Naive thymus-derived CD4-positive, alpha-beta T cell (primary cell): ENCODE results near the gene COX10. TPM values are rescaled to one million over a fixed set of nuclear protein-coding genes. Genes with fewer than 3 reads are reported as not detected.
A peak's percentile ranks its signal among the peaks of the same experiment; 100 is the strongest.

Source experiments
- ATAC-seq: fragments of 150-1000 bp; cut with Tn5 transposase; 2 replicates; pipeline ENCODE4 v1.10.0; 2021; ENCODE audit warnings: mild to moderate bottlenecking, moderate library complexity
- CTCF ChIA-PET: fragments of 350-600 bp; sonication (Branson Sonifier 250); formaldehyde crosslinking; loops from one replicate; lab custom pipeline; 2021; ENCODE audit warnings: antibody characterized with exemption; lab: Charles Lee
- POLR2A ChIA-PET: fragments of 350-600 bp; sonication (Branson Sonifier 250); formaldehyde crosslinking; loops from one replicate; lab custom pipeline; 2021; ENCODE audit warnings: antibody characterized with exemption, inconsistent platforms; lab: Charles Lee
- DNase-seq, 9 donors: peaks; one replicate each; pipeline versions ENCODE4 v3.0.0 to v3.0.0-alpha.2; 2020 to 2022; ENCODE audit warnings: mixed read lengths in 1 of 9
- H3K27ac ChIP-seq: one replicate; pipeline ENCODE4 v1.7.0; 2013; ENCODE audit warnings: mild to moderate bottlenecking, low read depth, low read length, moderate library complexity
- H3K27me3 ChIP-seq, 2 donors: one replicate each; pipeline ENCODE4 v1.7.0; 2013; ENCODE audit warnings: low read length in 2 of 2, mild to moderate bottlenecking in 2 of 2, moderate library complexity in 2 of 2; ENCODE audit not compliant: control insufficient read depth in 2 of 2, insufficient read depth in 2 of 2
- H3K36me3 ChIP-seq, 3 experiments: 1 replicate in 2 of 3; 2 replicates in 1 of 3; pipeline ENCODE4 v1.7.0; 2013; ENCODE audit warnings: low read length in 3 of 3, mild to moderate bottlenecking in 3 of 3, moderate library complexity in 1 of 3; ENCODE audit not compliant: insufficient read depth in 3 of 3, control insufficient read depth in 2 of 3
- H3K4me1 ChIP-seq, 2 donors: one replicate each; pipeline ENCODE4 v1.7.0; 2013; ENCODE audit warnings: low read length in 2 of 2, mild to moderate bottlenecking in 2 of 2, moderate library complexity in 1 of 2; ENCODE audit not compliant: control insufficient read depth in 2 of 2, insufficient read depth in 2 of 2
- H3K4me3 ChIP-seq: 2 replicates; pipeline ENCODE4 v1.7.0; 2013; ENCODE audit warnings: mild to moderate bottlenecking, low read length
- H3K9me3 ChIP-seq, 3 experiments: 1 replicate in 2 of 3; 2 replicates in 1 of 3; pipeline ENCODE4 v1.7.0; 2013; ENCODE audit warnings: low read length in 3 of 3; ENCODE audit not compliant: control insufficient read depth in 2 of 3
- H3K27ac Mint-ChIP-seq, 9 donors: one replicate each; pipeline ENCODE4 v1.8.0; 2020 to 2022; ENCODE audit warnings: mixed read lengths in 9 of 9, mild to moderate bottlenecking in 8 of 9, moderate library complexity in 5 of 9, inconsistent platforms in 2 of 9
- H3K27me3 Mint-ChIP-seq, 5 donors: one replicate each; pipeline ENCODE4 v1.8.0; 2021 to 2022; ENCODE audit warnings: mixed read lengths in 5 of 5, mild to moderate bottlenecking in 1 of 5
- H3K36me3 Mint-ChIP-seq, 5 donors: one replicate each; pipeline ENCODE4 v1.8.0; 2020 to 2022; ENCODE audit warnings: mixed read lengths in 5 of 5, mild to moderate bottlenecking in 3 of 5, inconsistent platforms in 1 of 5
- H3K4me1 Mint-ChIP-seq, 7 donors: one replicate each; pipeline ENCODE4 v1.8.0; 2020 to 2022; ENCODE audit warnings: mixed read lengths in 7 of 7, mild to moderate bottlenecking in 3 of 7, inconsistent platforms in 1 of 7
- H3K4me3 Mint-ChIP-seq, 10 donors: one replicate each; pipeline ENCODE4 v1.8.0; 2020 to 2022; ENCODE audit warnings: mild to moderate bottlenecking in 10 of 10, mixed read lengths in 10 of 10, moderate library complexity in 6 of 10, inconsistent platforms in 2 of 10
- H3K9me3 Mint-ChIP-seq, 11 donors: one replicate each; pipeline ENCODE4 v1.8.0; 2020 to 2022; ENCODE audit warnings: mixed read lengths in 11 of 11, mild to moderate bottlenecking in 4 of 11, inconsistent platforms in 1 of 11, moderate library complexity in 1 of 11
- intact Hi-C, 2 donors: fragments of 100-400 bp; cut with micrococcal nuclease; formaldehyde crosslinking; loops; one replicate each; pipeline ENCODE4 v1.15.1; 2023
- polyA plus RNA-seq, 2 donors: library from polyadenylated mRNA; unstranded; fragments of 300-500 nt; fragmentation: Illumina TruSeq; gene quantifications; one replicate each; pipeline ENCODE4 v1.2.3, GENCODE V29; 2021
- total RNA-seq, 6 experiments: library from RNA in 5 of 6; stranded (reverse) in 5 of 6; gene quantifications; 1 replicate in 5 of 6; 2 replicates in 1 of 6; pipeline ENCODE4 v1.2.3 and lab custom pipeline; 2021 to 2026

COX10 gene
- total and polyA plus RNA-seq, 7 experiments from 2014 or later = 16.2 to 30.6 (median 20.2) TPM

- no peak for DNase-seq
- H3K4me3 Mint-ChIP-seq = no peak overlapping the region
- Histone ChIP-seq H3K27me3 (no peaks in the 10 kb centered on the region), H3K4me1 (no peaks in the 10 kb centered on the region), H3K4me3 (no peak overlapping the region), H3K27ac (no peak overlapping the region), H3K9me3 (no peaks in the 10 kb centered on the region), H3K36me3 (no peaks in the 10 kb centered on the region)
- H3K27ac Mint-ChIP-seq = peak overlapping the region in 2 of 9 donors; percentile 13 to 18
- CTCF ChIA-PET = interaction anchor here (0.7 kb wide), 1 partner anchor 46 kb away, joined by 6 read pairs; no protein-coding TSS in a partner anchor
- peaks cover 12 to 89% (median 78%) of the 10 kb centered on the region in 7 donors for H3K4me1 Mint-ChIP-seq
- POLR2A ChIA-PET = interaction anchor here (0.6 to 0.7 kb wide), 2 partner anchors 13 to 149 kb away, joined by 3 read pairs; no protein-coding TSS in a partner anchor
- H3K36me3 Mint-ChIP-seq = peaks cover 0 to 39% (median 21%) of the 10 kb centered on the region in 5 donors
- no peaks in the 10 kb centered on the region for H3K9me3 Mint-ChIP-seq
- H3K27me3 Mint-ChIP-seq = no peaks in the 10 kb centered on the region
- intact Hi-C loops = no loop called here
- no peak for ATAC-seq
These were observed 23.5 kb downstream of the COX10 start for GRCh38 chr17:14092808-14093207.

GRCh38 chr17:14094676-14095601, 25.6 kb downstream of the COX10 start:
- Mint-ChIP-seq H3K4me1 (peaks cover 7 to 68% (median 57%) of the 10 kb centered on the region in 7 donors), H3K36me3 (peaks cover 0 to 19% (median 5%) of the 10 kb centered on the region in 5 donors), H3K4me3 (no peak overlapping the region), H3K27ac (peak overlapping the region in 1 of 9 donors; percentile 36), H3K9me3 (no peaks in the 10 kb centered on the region), H3K27me3 (no peaks in the 10 kb centered on the region)
- no peaks in the 10 kb centered on the region for H3K27me3 ChIP-seq
- H3K4me1 ChIP-seq = no peaks in the 10 kb centered on the region
- intact Hi-C loops = loop anchor here in 1 of 2 donors (2.0 kb wide), 1 partner anchor 16 kb away; no protein-coding TSS in a partner anchor
- no peak overlapping the region for H3K27ac ChIP-seq
- ATAC-seq = no peak
- CTCF ChIA-PET = interaction anchor here (0.6 kb wide), 1 partner anchor 11 kb away, joined by 3 read pairs; no protein-coding TSS in a partner anchor
- DNase-seq = no peak
- POLR2A ChIA-PET = no interaction called here
- H3K9me3 ChIP-seq = no peaks in the 10 kb centered on the region
- H3K36me3 ChIP-seq = no peaks in the 10 kb centered on the region
- no peak overlapping the region for H3K4me3 ChIP-seq

- H3K4me3 Mint-ChIP-seq = no peak overlapping the region
- Histone ChIP-seq H3K9me3 (no peaks in the 10 kb centered on the region), H3K4me1 (no peaks in the 10 kb centered on the region), H3K36me3 (no peaks in the 10 kb centered on the region), H3K27me3 (no peaks in the 10 kb centered on the region), H3K4me3 (no peak overlapping the region), H3K27ac (no peak overlapping the region)
- peak overlapping the region in 1 of 9 donors; percentile 36 for H3K27ac Mint-ChIP-seq
- no peaks in the 10 kb centered on the region for H3K9me3 Mint-ChIP-seq
- ATAC-seq (no peak), DNase-seq (no peak)
- H3K36me3 Mint-ChIP-seq = peaks cover 0 to 17% (median 4%) of the 10 kb centered on the region in 5 donors
- POLR2A ChIA-PET = no interaction called here
- peaks cover 3 to 63% (median 52%) of the 10 kb centered on the region in 7 donors for H3K4me1 Mint-ChIP-seq
- CTCF ChIA-PET = no interaction called here
- intact Hi-C loops = loop anchor here in 1 of 2 donors (2.0 kb wide), 1 partner anchor 15 kb away; no protein-coding TSS in a partner anchor
- no peaks in the 10 kb centered on the region for H3K27me3 Mint-ChIP-seq
These were observed 26.3 kb downstream of the COX10 start for GRCh38 chr17:14095631-14096030.

GRCh38 chr17:14098246-14098645, 28.9 kb downstream of the COX10 start:
- no peak overlapping the region for H3K27ac Mint-ChIP-seq
- intact Hi-C loops = no loop called here
- no peaks in the 10 kb centered on the region for H3K9me3 Mint-ChIP-seq
- ATAC-seq (no peak), DNase-seq (no peak)
- Histone ChIP-seq H3K27ac (no peak overlapping the region), H3K27me3 (no peaks in the 10 kb centered on the region), H3K4me1 (no peaks in the 10 kb centered on the region), H3K36me3 (no peaks in the 10 kb centered on the region), H3K4me3 (no peak overlapping the region), H3K9me3 (no peaks in the 10 kb centered on the region)
- H3K4me1 Mint-ChIP-seq = peaks cover 5 to 46% (median 33%) of the 10 kb centered on the region in 7 donors
- H3K36me3 Mint-ChIP-seq = peaks cover 5 to 36% (median 13%) of the 10 kb centered on the region in 5 donors
- CTCF ChIA-PET = no interaction called here
- H3K4me3 Mint-ChIP-seq = no peak overlapping the region
- POLR2A ChIA-PET = no interaction called here
- no peaks in the 10 kb centered on the region for H3K27me3 Mint-ChIP-seq

- Mint-ChIP-seq H3K27ac (peak overlapping the region in 2 of 9 donors; percentile 0 to 23), H3K27me3 (no peaks in the 10 kb centered on the region), H3K36me3 (peaks cover 5 to 32% (median 14%) of the 10 kb centered on the region in 5 donors), H3K9me3 (no peaks in the 10 kb centered on the region), H3K4me1 (peaks cover 5 to 26% (median 17%) of the 10 kb centered on the region in 7 donors), H3K4me3 (no peak overlapping the region)
- intact Hi-C loops = no loop called here
- ATAC-seq = no peak
- Histone ChIP-seq H3K27ac (no peak overlapping the region), H3K4me1 (no peaks in the 10 kb centered on the region), H3K27me3 (no peaks in the 10 kb centered on the region), H3K36me3 (peaks cover 0 to 4% (median 0%) of the 10 kb centered on the region in 3 experiments), H3K9me3 (no peaks in the 10 kb centered on the region), H3K4me3 (no peak overlapping the region)
- DNase-seq = no peak
- ChIA-PET CTCF (no interaction called here), POLR2A (interaction anchor here (0.5 kb wide), 1 partner anchor 14 kb away, joined by 3 read pairs; no protein-coding TSS in a partner anchor)
These were observed 32.7 kb downstream of the COX10 start for GRCh38 chr17:14101976-14102375.

- H3K4me3 ChIP-seq = no peak overlapping the region
- intact Hi-C loops = no loop called here
- H3K27ac Mint-ChIP-seq = no peak overlapping the region
- H3K27me3 Mint-ChIP-seq = no peaks in the 10 kb centered on the region
- ChIA-PET CTCF (no interaction called here), POLR2A (interaction anchor here (1.7 kb wide), 1 partner anchor 197 kb away, joined by 5 read pairs; the partner anchor contains the start of gene HS3ST3B1)
- H3K36me3 ChIP-seq = peaks cover 0 to 4% (median 0%) of the 10 kb centered on the region in 3 experiments
- no peaks in the 10 kb centered on the region for H3K9me3 ChIP-seq
- H3K27ac ChIP-seq = no peak overlapping the region
- no peak overlapping the region for H3K4me3 Mint-ChIP-seq
- no peaks in the 10 kb centered on the region for H3K9me3 Mint-ChIP-seq
- ATAC-seq (no peak), DNase-seq (no peak)
- no peaks in the 10 kb centered on the region for H3K4me1 ChIP-seq
- peaks cover 8 to 43% (median 24%) of the 10 kb centered on the region in 5 donors for H3K36me3 Mint-ChIP-seq
- peaks cover 17 to 38% (median 29%) of the 10 kb centered on the region in 7 donors for H3K4me1 Mint-ChIP-seq
- no peaks in the 10 kb centered on the region for H3K27me3 ChIP-seq
These were observed 34.5 kb downstream of the COX10 start for GRCh38 chr17:14103836-14104235.
